ENCODE results near the gene TOLLIP. TPM values are rescaled to one million over a fixed set of nuclear protein-coding genes. Genes with fewer than 3 reads are reported as not detected.
"Not testable (repeated sequence)": the region's sequence is repeated elsewhere in the genome, so short reads cannot be mapped to it uniquely, and the experiment has no call there.

The TOLLIP gene
- polyA plus RNA-seq, 3 donors, result 35.9 to 50.1 (median 47.8) TPM

GRCh38 chr11:1246301-1246700, 63.1 kb downstream of the TOLLIP start:
- not testable (repeated sequence) for DNase-seq (ENCODE audit: extremely low read depth in 1 of 11, low read depth in 9 of 11, low spot score in 4 of 11)

GRCh38 chr11:1245717-1246116, 63.7 kb downstream of the TOLLIP start:
- not testable (repeated sequence) for DNase-seq (ENCODE audit: extremely low read depth in 1 of 11, low read depth in 9 of 11, low spot score in 4 of 11)

GRCh38 chr11:1244557-1244956, 64.9 kb downstream of the TOLLIP start:
- not testable (repeated sequence) for DNase-seq (ENCODE audit: extremely low read depth in 1 of 11, low read depth in 9 of 11, low spot score in 4 of 11)

- DNase-seq (ENCODE audit: extremely low read depth in 1 of 11, low read depth in 9 of 11, low spot score in 4 of 11), result not testable (repeated sequence)
Measured at GRCh38 chr11:1243521-1243920, 65.9 kb downstream of the TOLLIP start.

GRCh38 chr11:1242751-1243150, 66.7 kb downstream of the TOLLIP start:
- not testable (repeated sequence) for DNase-seq (ENCODE audit: extremely low read depth in 1 of 11, low read depth in 9 of 11, low spot score in 4 of 11)

GRCh38 chr11:1242289-1242688, 67.1 kb downstream of the TOLLIP start:
- DNase-seq (ENCODE audit: extremely low read depth in 1 of 11, low read depth in 9 of 11, low spot score in 4 of 11), result no peak

- DNase-seq (ENCODE audit: extremely low read depth in 1 of 11, low read depth in 9 of 11, low spot score in 4 of 11), result no peak
Measured at GRCh38 chr11:1241706-1242105, 67.7 kb downstream of the TOLLIP start.

GRCh38 chr11:1240771-1241170, 68.7 kb downstream of the TOLLIP start:
- no peak for DNase-seq (ENCODE audit: extremely low read depth in 1 of 11, low read depth in 9 of 11, low spot score in 4 of 11)

- DNase-seq (ENCODE audit: extremely low read depth in 1 of 11, low read depth in 9 of 11, low spot score in 4 of 11), result no peak
Measured at GRCh38 chr11:1239596-1240205, 69.7 kb downstream of the TOLLIP start.

- peak in 9 of 11 donors; percentile 21 to 56 (median 41) for DNase-seq (ENCODE audit: extremely low read depth in 1 of 11, low read depth in 9 of 11, low spot score in 4 of 11)
Measured at GRCh38 chr11:1238767-1239595, 70.5 kb downstream of the TOLLIP start.

GRCh38 chr11:1237851-1238250, 71.6 kb downstream of the TOLLIP start:
- no peak for DNase-seq (ENCODE audit: extremely low read depth in 1 of 11, low read depth in 9 of 11, low spot score in 4 of 11)

- no peak for DNase-seq (ENCODE audit: extremely low read depth in 1 of 11, low read depth in 9 of 11, low spot score in 4 of 11)
Measured at GRCh38 chr11:1237128-1237580, 72.3 kb downstream of the TOLLIP start.

- DNase-seq (ENCODE audit: extremely low read depth in 1 of 11, low read depth in 9 of 11, low spot score in 4 of 11), result no peak
Measured at GRCh38 chr11:1236316-1237127, 72.9 kb downstream of the TOLLIP start.

GRCh38 chr11:1235901-1236315, 73.5 kb downstream of the TOLLIP start:
- no peak for DNase-seq (ENCODE audit: extremely low read depth in 1 of 11, low read depth in 9 of 11, low spot score in 4 of 11)

- no peak for DNase-seq (ENCODE audit: extremely low read depth in 1 of 11, low read depth in 9 of 11, low spot score in 4 of 11)
Measured at GRCh38 chr11:1235306-1235900, 74.0 kb downstream of the TOLLIP start.

GRCh38 chr11:1234771-1235305, 74.6 kb downstream of the TOLLIP start:
- DNase-seq (ENCODE audit: extremely low read depth in 1 of 11, low read depth in 9 of 11, low spot score in 4 of 11), result no peak

GRCh38 chr11:1234054-1234720, 75.2 kb downstream of the TOLLIP start:
- DNase-seq (ENCODE audit: extremely low read depth in 1 of 11, low read depth in 9 of 11, low spot score in 4 of 11), result no peak

GRCh38 chr11:1233351-1234053, 75.9 kb downstream of the TOLLIP start:
- no peak for DNase-seq (ENCODE audit: extremely low read depth in 1 of 11, low read depth in 9 of 11, low spot score in 4 of 11)

Data from renal cortex interstitium (tissue), 11 donors.